GM12865 (cell line): ENCODE data around the gene TNS3.

Experiments
- DNase-seq: peaks from one replicate; pipeline ENCODE4 v3.0.0; 2010; ENCODE audit warnings: low read depth
- H3K4me3 ChIP-seq: 2 replicates; pipeline ENCODE4 v1.5.1; 2011; ENCODE audit warnings: mild to moderate bottlenecking, low read depth, low read length, control low read depth
- TF ChIP-seq, protein P1 (sequence below): IDR thresholded peaks from 2 replicates; pipeline ENCODE4 v1.5.1; 2011; ENCODE audit warnings: low read length, control low read depth, low read depth, inconsistent platforms; ENCODE audit not compliant: insufficient read depth; ENCODE audit errors: missing control alignments

TNS3 gene

DNA sequence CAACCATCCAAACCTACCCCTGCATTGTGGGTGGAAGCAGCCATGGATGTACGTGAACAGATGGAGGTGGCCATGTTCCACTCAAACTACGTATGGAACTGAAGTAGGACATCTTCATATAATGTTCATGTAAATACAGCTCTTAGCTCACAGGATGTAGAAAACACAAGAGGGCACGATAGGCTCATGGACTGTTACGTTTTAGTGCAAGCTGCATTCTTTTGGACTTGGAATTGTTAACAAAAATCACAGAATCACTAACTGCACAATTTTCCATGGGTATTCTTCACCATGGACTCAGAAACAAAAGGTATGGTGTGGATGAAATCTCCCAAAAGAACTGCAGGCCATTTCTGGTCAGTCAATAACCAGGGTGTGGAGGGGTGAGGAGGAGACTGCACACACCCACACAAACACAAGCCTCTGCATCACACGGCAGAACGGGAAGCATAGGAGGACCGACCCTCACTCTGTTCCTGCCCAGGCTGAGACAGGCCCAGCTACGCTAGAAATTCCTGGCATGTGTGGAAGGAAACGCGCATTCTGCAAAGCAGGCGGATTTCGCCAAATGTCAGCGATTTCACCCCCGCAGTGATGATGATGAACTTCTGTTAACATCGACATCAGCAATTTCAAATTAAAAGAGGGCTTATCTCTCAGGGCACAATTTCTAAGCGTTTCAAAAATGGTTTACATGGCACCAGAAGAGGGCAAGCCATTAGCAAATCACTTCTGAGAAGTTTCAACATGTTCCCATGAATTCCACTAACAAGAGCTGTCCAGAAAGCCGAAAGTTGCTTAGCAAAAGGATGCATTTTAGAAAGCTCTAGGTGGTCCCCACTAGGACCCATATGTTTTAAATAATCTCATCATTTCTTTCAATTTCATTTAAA is 149.0 kb downstream of the TNS3 start:
- no peak for DNase-seq
- no peak overlapping the region for H3K4me3 ChIP-seq
- TF ChIP-seq, protein P1, sequence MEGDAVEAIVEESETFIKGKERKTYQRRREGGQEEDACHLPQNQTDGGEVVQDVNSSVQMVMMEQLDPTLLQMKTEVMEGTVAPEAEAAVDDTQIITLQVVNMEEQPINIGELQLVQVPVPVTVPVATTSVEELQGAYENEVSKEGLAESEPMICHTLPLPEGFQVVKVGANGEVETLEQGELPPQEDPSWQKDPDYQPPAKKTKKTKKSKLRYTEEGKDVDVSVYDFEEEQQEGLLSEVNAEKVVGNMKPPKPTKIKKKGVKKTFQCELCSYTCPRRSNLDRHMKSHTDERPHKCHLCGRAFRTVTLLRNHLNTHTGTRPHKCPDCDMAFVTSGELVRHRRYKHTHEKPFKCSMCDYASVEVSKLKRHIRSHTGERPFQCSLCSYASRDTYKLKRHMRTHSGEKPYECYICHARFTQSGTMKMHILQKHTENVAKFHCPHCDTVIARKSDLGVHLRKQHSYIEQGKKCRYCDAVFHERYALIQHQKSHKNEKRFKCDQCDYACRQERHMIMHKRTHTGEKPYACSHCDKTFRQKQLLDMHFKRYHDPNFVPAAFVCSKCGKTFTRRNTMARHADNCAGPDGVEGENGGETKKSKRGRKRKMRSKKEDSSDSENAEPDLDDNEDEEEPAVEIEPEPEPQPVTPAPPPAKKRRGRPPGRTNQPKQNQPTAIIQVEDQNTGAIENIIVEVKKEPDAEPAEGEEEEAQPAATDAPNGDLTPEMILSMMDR: no peak

GRCh38 chr7:47430422-47430821 is 151.5 kb downstream of the TNS3 start:
- DNase-seq: no peak
- no peak overlapping the region for H3K4me3 ChIP-seq
- TF ChIP-seq, protein P1: no peak

- no peak overlapping the region for H3K4me3 ChIP-seq
- TF ChIP-seq, protein P1: no peak
- no peak for DNase-seq
Observed at GRCh38 chr7:47428768-47429472, 153.0 kb downstream of the TNS3 start.

DNA sequence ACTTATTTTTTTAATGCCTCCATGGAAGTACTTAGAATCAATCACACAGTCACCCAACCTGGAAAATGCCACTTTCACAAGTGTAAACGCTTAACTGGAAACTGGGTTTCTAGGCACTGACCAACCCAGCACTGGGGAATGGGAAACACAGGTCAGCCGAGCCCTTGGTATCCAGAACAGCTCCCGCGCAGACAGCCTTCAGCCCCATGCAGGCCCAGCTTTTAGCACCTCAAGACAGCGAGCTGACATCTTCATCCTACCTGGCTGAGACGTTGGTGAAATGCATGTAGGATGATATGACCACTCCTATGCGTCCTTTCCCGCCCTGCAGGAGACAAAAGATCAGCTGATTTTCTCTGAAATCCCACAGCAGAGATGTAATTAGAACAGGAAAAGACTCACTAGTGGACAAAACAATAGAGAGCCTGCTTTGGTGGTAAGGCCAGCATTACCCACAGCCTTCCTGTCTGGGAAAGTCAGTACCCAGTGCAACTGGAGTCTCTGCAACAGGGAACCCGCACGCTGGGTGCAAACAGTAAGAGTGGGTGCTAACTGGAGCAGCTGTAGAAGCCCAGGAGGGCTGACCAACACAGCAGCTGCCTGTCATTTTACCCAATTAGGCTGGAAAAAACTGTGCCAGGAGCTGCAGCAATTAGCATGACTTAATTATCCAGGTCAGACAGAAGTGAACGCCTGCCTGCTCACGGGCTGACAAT is 153.7 kb downstream of the TNS3 start:
- no peak overlapping the region for H3K4me3 ChIP-seq
- TF ChIP-seq, protein P1: no peak
- DNase-seq: no peak

- TF ChIP-seq, protein P1: no peak
- DNase-seq: no peak
Observed at GRCh38 chr7:47427051-47427643, 154.8 kb downstream of the TNS3 start.

GRCh38 chr7:47424523-47424922 is 157.4 kb downstream of the TNS3 start:
- TF ChIP-seq, protein P1: no peak
- no peak overlapping the region for H3K4me3 ChIP-seq

More at GRCh38 chr7:47427051-47427643, 154.8 kb downstream of the TNS3 start:
- H3K4me3 ChIP-seq: no peak overlapping the region

More at GRCh38 chr7:47424523-47424922, 157.4 kb downstream of the TNS3 start:
- no peak for DNase-seq
